Keratinocyte (primary cell): ENCODE results near the gene ZNF627.

ENCODE experiments used
- EZH2 ChIP-seq: IDR thresholded peaks from one replicate; pipeline ENCODE4 v1.6.1; 2012; ENCODE audit warnings: inconsistent platforms, mild to moderate bottlenecking, low read length, moderate library complexity
- TF ChIP-seq, protein P1 (sequence below), 3 experiments: IDR thresholded peaks in 1 of 3; conservative IDR thresholded peaks in 1 of 3; optimal IDR thresholded peaks in 1 of 3; 2 replicates in 2 of 3; 3 replicates in 1 of 3; pipeline versions ENCODE3 to v1.5.1; 2011; ENCODE audit warnings: low read length in 3 of 3, mild to moderate bottlenecking in 3 of 3, moderate library complexity in 2 of 3, control low read depth in 1 of 3, inconsistent platforms in 1 of 3; ENCODE audit not compliant: insufficient read depth in 2 of 3; ENCODE audit errors: extremely low read depth in 1 of 3

DNA sequence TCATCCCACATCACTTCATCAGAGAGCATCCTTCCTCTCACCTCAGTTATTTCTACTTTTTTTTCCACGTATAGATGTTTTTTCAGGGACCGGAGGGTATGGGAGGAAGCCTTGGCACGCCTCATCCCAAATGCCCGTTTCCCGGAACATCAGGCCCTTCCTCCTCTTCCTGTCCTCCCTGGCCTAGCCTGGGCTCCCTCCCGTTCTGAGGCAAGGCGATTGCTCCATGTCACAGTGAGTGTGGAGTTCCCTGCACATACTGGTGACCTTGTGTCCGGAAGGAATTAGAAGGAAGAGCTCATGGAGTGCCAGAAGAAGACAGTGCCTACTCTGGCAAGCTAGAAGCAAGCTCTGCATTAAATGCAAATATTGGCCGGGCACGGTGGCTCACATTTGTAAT lies 1.1 kb upstream of the ZNF627 start:
- TF ChIP-seq, protein P1, sequence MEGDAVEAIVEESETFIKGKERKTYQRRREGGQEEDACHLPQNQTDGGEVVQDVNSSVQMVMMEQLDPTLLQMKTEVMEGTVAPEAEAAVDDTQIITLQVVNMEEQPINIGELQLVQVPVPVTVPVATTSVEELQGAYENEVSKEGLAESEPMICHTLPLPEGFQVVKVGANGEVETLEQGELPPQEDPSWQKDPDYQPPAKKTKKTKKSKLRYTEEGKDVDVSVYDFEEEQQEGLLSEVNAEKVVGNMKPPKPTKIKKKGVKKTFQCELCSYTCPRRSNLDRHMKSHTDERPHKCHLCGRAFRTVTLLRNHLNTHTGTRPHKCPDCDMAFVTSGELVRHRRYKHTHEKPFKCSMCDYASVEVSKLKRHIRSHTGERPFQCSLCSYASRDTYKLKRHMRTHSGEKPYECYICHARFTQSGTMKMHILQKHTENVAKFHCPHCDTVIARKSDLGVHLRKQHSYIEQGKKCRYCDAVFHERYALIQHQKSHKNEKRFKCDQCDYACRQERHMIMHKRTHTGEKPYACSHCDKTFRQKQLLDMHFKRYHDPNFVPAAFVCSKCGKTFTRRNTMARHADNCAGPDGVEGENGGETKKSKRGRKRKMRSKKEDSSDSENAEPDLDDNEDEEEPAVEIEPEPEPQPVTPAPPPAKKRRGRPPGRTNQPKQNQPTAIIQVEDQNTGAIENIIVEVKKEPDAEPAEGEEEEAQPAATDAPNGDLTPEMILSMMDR (optimal IDR thresholded peaks at IDR 0.05 in 1 of 3, IDR thresholded peaks at IDR 0.05 in 1 of 3, conservative IDR thresholded peaks at IDR 0.05 in 1 of 3; ENCODE audit: extremely low read depth in 1 of 3, insufficient read depth in 2 of 3, low read length in 3 of 3), result no peak
- TF ChIP-seq EZH2, result no peak
